Trophoblast cell (in vitro differentiated cells and primary cell): ENCODE data around the gene ELOVL6.

Source experiments
- DNase-seq, 2 donors: peaks; one replicate each; pipeline ENCODE4 v3.0.0-alpha.2; 2016
- H2AFZ ChIP-seq: 2 replicates; pipeline ENCODE4 v1.6.1; 2013; ENCODE audit warnings: low read length, moderate library complexity, mild to moderate bottlenecking; ENCODE audit not compliant: insufficient read depth, poor library complexity
- H2AK5ac ChIP-seq: 2 replicates; pipeline ENCODE4 v1.6.1; 2013; ENCODE audit warnings: mild to moderate bottlenecking, low read length
- H2BK120ac ChIP-seq: 2 replicates; pipeline ENCODE4 v1.6.1; 2013; ENCODE audit warnings: low read length, mild to moderate bottlenecking, moderate library complexity; ENCODE audit not compliant: insufficient read depth, poor library complexity
- H2BK12ac ChIP-seq: 2 replicates; pipeline ENCODE4 v1.6.1; 2013; ENCODE audit warnings: mild to moderate bottlenecking, low read length, moderate library complexity
- H2BK5ac ChIP-seq: 2 replicates; pipeline ENCODE4 v1.6.1; 2013; ENCODE audit warnings: low read length, low read depth, moderate library complexity, mild to moderate bottlenecking; ENCODE audit not compliant: poor library complexity
- H3K14ac ChIP-seq: 2 replicates; pipeline ENCODE4 v1.6.1; 2013; ENCODE audit warnings: mild to moderate bottlenecking, low read length
- H3K18ac ChIP-seq: 2 replicates; pipeline ENCODE4 v1.6.1; 2013; ENCODE audit warnings: mild to moderate bottlenecking, low read length
- H3K23ac ChIP-seq: 2 replicates; pipeline ENCODE4 v1.6.1; 2013; ENCODE audit warnings: low read length
- H3K27ac ChIP-seq: 2 replicates; pipeline ENCODE4 v1.5.1; 2013; ENCODE audit warnings: low read depth, mild to moderate bottlenecking, inconsistent platforms, low read length, moderate library complexity
- H3K27me3 ChIP-seq: 2 replicates; pipeline ENCODE4 v1.6.1; 2013; ENCODE audit warnings: inconsistent platforms, mild to moderate bottlenecking, low read length, moderate library complexity; ENCODE audit not compliant: insufficient read depth
- H3K36me3 ChIP-seq, 2 experiments: 1 replicate in 1 of 2; 2 replicates in 1 of 2; pipeline ENCODE4 v1.6.1; 2013; ENCODE audit warnings: low read length in 2 of 2, mild to moderate bottlenecking in 2 of 2, moderate library complexity in 1 of 2; ENCODE audit not compliant: insufficient read depth in 2 of 2, control insufficient read depth in 1 of 2
- H3K4ac ChIP-seq: 2 replicates; pipeline ENCODE4 v1.6.1; 2013; ENCODE audit warnings: low read depth, mild to moderate bottlenecking, low read length, moderate library complexity
- H3K4me1 ChIP-seq, 2 experiments: 1 replicate in 1 of 2; 2 replicates in 1 of 2; pipeline ENCODE4 v1.6.1; 2013; ENCODE audit warnings: low read length in 2 of 2, mild to moderate bottlenecking in 2 of 2, moderate library complexity in 1 of 2; ENCODE audit not compliant: insufficient read depth in 2 of 2, control insufficient read depth in 1 of 2
- H3K4me2 ChIP-seq: 2 replicates; pipeline ENCODE4 v1.6.1; 2013; ENCODE audit warnings: inconsistent platforms, mild to moderate bottlenecking, low read length, moderate library complexity
- H3K4me3 ChIP-seq: 2 replicates; pipeline ENCODE4 v1.5.1; 2013; ENCODE audit warnings: mild to moderate bottlenecking, low read depth, low read length, inconsistent platforms
- H3K79me1 ChIP-seq: one replicate; pipeline ENCODE4 v1.6.1; 2013; ENCODE audit warnings: low read length
- H3K79me2 ChIP-seq: 2 replicates; pipeline ENCODE4 v1.6.1; 2013; ENCODE audit warnings: low read length, mild to moderate bottlenecking; ENCODE audit not compliant: control insufficient read depth, insufficient read depth, poor library complexity
- H3K9ac ChIP-seq: 2 replicates; pipeline ENCODE4 v1.6.1; 2013; ENCODE audit warnings: mild to moderate bottlenecking, low read length
- H3K9me3 ChIP-seq: 2 replicates; pipeline ENCODE4 v1.6.1; 2013; ENCODE audit warnings: low read depth, mild to moderate bottlenecking, control low read depth, inconsistent platforms, low read length; ENCODE audit not compliant: insufficient read depth
- H4K12ac ChIP-seq: 2 replicates; pipeline ENCODE4 v1.6.1; 2013; ENCODE audit warnings: low read depth, mild to moderate bottlenecking, low read length, moderate library complexity
- H4K8ac ChIP-seq: 2 replicates; pipeline ENCODE4 v1.6.1; 2013; ENCODE audit warnings: low read depth, mild to moderate bottlenecking, low read length, moderate library complexity
- H4K91ac ChIP-seq: one replicate; pipeline ENCODE4 v1.6.1; 2013; ENCODE audit warnings: low read depth, mild to moderate bottlenecking, low read length, moderate library complexity
- WGBS: extraction: QIAGEN DNeasy Blood & Tissue Kit; methylation state at CpG from one replicate; pipeline ENCODE4 v1.1.7; 2013; ENCODE audit warnings: missing lambda C conversion rate; ENCODE audit not compliant: insufficient read length, insufficient coverage; ENCODE audit errors: extremely low coverage; 5-methylcytosine and 5-hydroxymethylcytosine counted together

ELOVL6 gene

DNA sequence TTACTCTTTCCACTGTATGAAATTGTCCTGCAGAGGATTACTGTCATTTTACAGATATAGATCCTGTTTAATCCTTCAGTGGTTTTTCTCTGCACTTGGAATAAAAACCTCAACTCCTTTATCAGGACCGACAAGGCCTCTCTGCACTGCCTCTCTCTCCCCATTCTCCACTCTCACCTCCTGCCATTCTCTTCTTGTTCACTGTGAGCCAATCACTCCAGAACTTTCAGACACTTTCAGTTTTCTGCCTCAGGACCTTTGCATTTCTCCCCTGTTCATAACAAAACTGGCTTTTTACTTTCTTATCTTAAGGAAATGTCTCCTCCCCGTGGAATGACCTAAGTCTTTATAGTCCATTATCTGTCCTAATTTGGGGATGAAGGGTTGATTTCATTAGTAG is 137.3 kb downstream of the ELOVL6 start:
- Histone ChIP-seq H3K79me1 (no peaks in the 10 kb centered on the region), H3K9me3 (no peaks in the 10 kb centered on the region), H3K36me3 (no peaks in the 10 kb centered on the region), H3K4me3 (no peak overlapping the region), H2BK5ac (no peak overlapping the region), H2BK120ac (no peak overlapping the region), H3K79me2 (no peaks in the 10 kb centered on the region), H4K8ac (no peak overlapping the region), H3K18ac (no peak overlapping the region), H3K27ac (no peak overlapping the region), H3K27me3 (no peaks in the 10 kb centered on the region), H2BK12ac (no peak overlapping the region), H3K4me1 (peaks cover 2% of the 10 kb centered on the region in 2 experiments), H3K23ac (no peak overlapping the region), H3K9ac (no peak overlapping the region), H3K4me2 (no peak overlapping the region), H4K91ac (no peak overlapping the region), H2AK5ac (no peak overlapping the region), H3K4ac (no peak overlapping the region), H2AFZ (no peak overlapping the region), H3K14ac (no peak overlapping the region), H4K12ac (no peak overlapping the region)
- WGBS = no CpG with 5 or more reads among the region's 2 CpGs
- DNase-seq = no peak

DNA sequence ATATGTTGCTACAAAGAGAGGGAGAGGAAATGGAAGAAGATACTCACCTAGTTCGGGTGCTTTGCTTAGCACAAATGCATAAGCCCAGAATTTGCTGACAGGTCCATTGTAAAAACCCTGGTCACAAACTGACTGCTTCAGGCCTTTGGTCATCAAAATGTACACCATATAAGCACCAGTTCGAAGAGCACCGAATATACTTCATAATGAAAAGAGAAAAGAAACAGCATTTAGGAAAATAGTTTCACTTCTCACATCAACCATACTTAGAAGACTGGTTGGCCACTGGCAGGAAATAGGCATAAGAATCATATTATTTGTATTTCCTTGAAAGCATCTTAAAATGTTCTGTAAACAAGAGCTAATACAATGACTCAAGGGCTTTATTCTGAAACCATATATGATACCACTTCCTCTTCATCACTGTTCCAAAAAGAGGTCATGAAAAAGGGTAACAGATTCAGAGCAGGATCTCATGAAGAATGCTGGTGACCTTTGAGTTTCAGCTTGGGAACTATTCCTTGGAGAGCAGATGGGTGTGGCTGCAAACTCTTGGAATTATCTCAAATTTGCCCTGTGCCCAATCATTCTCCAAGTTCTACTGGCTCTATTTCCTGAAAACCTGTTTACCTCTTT is 138.7 kb downstream of the ELOVL6 start:
- H3K36me3 ChIP-seq = no peaks in the 10 kb centered on the region
- H3K14ac ChIP-seq = no peak overlapping the region
- H2BK5ac ChIP-seq = no peak overlapping the region
- H3K9ac ChIP-seq = no peak overlapping the region
- no peak overlapping the region for H2BK12ac ChIP-seq
- H3K4me3 ChIP-seq = no peak overlapping the region
- H3K4ac ChIP-seq = no peak overlapping the region
- H3K27me3 ChIP-seq = no peaks in the 10 kb centered on the region
- no peak overlapping the region for H3K4me2 ChIP-seq
- no peak overlapping the region for H4K12ac ChIP-seq
- no peaks in the 10 kb centered on the region for H3K79me1 ChIP-seq
- H4K8ac ChIP-seq = no peak overlapping the region
- no peak overlapping the region for H2BK120ac ChIP-seq
- no peaks in the 10 kb centered on the region for H3K79me2 ChIP-seq
- no CpG with 5 or more reads among the region's 3 CpGs for WGBS
- no peak overlapping the region for H4K91ac ChIP-seq
- H3K18ac ChIP-seq = no peak overlapping the region
- H2AFZ ChIP-seq = no peak overlapping the region
- no peak overlapping the region for H2AK5ac ChIP-seq
- no peak overlapping the region for H3K23ac ChIP-seq
- no peaks in the 10 kb centered on the region for H3K9me3 ChIP-seq
- H3K27ac ChIP-seq = no peak overlapping the region
- DNase-seq = no peak
- peaks cover 0 to 2% of the 10 kb centered on the region in 2 experiments for H3K4me1 ChIP-seq

DNA sequence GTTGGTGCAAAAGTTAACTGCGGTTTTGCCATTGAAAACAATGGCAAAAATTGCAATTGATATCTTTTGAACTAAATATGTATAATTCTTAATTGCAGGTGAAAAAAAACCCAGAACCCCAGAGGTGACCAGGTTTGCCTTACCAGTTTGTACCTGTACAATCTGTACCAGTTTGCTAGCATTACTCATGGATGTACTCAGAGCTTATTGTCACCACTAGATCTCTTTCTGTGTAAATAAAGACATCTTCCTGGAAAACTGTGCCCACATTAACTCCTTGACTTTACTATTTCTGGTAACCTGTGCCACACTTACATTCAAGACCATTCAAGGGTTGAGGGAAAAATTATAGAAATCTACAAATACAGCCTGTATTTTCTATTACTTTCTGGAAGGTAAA is 139.7 kb downstream of the ELOVL6 start:
- WGBS = no CpG with 5 or more reads among the region's 1 CpG
- H4K91ac ChIP-seq = no peak overlapping the region
- no peaks in the 10 kb centered on the region for H3K79me2 ChIP-seq
- H3K18ac ChIP-seq = no peak overlapping the region
- DNase-seq = no peak
- no peaks in the 10 kb centered on the region for H3K4me1 ChIP-seq
- H3K14ac ChIP-seq = no peak overlapping the region
- H3K27me3 ChIP-seq = no peaks in the 10 kb centered on the region
- no peak overlapping the region for H3K27ac ChIP-seq
- H4K8ac ChIP-seq = no peak overlapping the region
- no peak overlapping the region for H2AK5ac ChIP-seq
- H2AFZ ChIP-seq = no peak overlapping the region
- no peak overlapping the region for H3K4me2 ChIP-seq
- no peak overlapping the region for H2BK5ac ChIP-seq
- H2BK120ac ChIP-seq = no peak overlapping the region
- no peak overlapping the region for H2BK12ac ChIP-seq
- H4K12ac ChIP-seq = no peak overlapping the region
- H3K79me1 ChIP-seq = no peaks in the 10 kb centered on the region
- H3K23ac ChIP-seq = no peak overlapping the region
- no peaks in the 10 kb centered on the region for H3K9me3 ChIP-seq
- H3K36me3 ChIP-seq = no peaks in the 10 kb centered on the region
- no peak overlapping the region for H3K4me3 ChIP-seq
- no peak overlapping the region for H3K9ac ChIP-seq
- no peak overlapping the region for H3K4ac ChIP-seq

DNA sequence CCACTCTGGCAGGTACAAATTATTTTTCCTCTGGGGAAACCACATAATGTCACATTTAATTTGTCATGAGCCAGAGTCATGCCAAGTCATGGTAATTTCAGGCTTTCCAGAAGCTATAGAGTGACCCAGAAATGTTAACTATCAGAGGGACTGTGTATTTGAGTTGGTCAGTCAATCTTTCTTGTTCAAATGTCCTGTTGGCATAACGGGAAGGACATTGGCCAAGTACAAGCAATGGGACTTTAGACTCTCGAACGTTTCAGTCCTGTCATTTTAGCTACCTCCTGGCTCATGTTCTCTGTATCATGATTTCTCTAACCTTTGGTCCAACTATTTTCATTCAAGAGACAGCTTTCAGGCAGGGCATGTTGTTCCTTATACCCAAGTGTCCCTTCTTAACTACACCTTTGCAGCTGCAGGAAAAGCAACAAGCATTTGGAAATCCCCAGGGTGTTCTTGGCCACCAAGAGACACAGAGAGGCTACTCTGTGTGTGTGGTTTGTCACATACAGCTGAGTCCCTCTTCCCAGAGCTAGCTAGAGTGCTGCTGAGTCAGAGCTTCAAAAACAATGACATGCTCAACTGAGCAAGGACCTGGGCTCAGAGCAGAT is 143.2 kb downstream of the ELOVL6 start:
- H4K91ac ChIP-seq = no peak overlapping the region
- no peaks in the 10 kb centered on the region for H3K9me3 ChIP-seq
- no peaks in the 10 kb centered on the region for H3K4me1 ChIP-seq
- no CpG with 5 or more reads among the region's 3 CpGs for WGBS
- H3K79me1 ChIP-seq = no peaks in the 10 kb centered on the region
- no peak overlapping the region for H2BK12ac ChIP-seq
- no peaks in the 10 kb centered on the region for H3K79me2 ChIP-seq
- H3K27ac ChIP-seq = no peak overlapping the region
- H3K14ac ChIP-seq = no peak overlapping the region
- no peak overlapping the region for H4K8ac ChIP-seq
- H3K9ac ChIP-seq = no peak overlapping the region
- no peak overlapping the region for H3K4ac ChIP-seq
- H3K27me3 ChIP-seq = no peaks in the 10 kb centered on the region
- H3K4me3 ChIP-seq = no peak overlapping the region
- H3K4me2 ChIP-seq = no peak overlapping the region
- no peak overlapping the region for H2BK5ac ChIP-seq
- H2AK5ac ChIP-seq = no peak overlapping the region
- H4K12ac ChIP-seq = no peak overlapping the region
- H2AFZ ChIP-seq = no peak overlapping the region
- H2BK120ac ChIP-seq = no peak overlapping the region
- no peak overlapping the region for H3K23ac ChIP-seq
- peaks cover 2 to 4% of the 10 kb centered on the region in 2 experiments for H3K36me3 ChIP-seq
- no peak overlapping the region for H3K18ac ChIP-seq
- DNase-seq = no peak
